Measurements from ENCODE around the gene NEUROG3. TPM values are rescaled to one million over a fixed set of nuclear protein-coding genes. Genes with fewer than 3 reads are reported as not detected.

NEUROG3 gene
- total and polyA plus RNA-seq, 2 of the 8 experiments (the other 6 are each of a cell fraction or from before 2014, with no cell fraction given) = 0.45 TPM; not detected in 1

- FAIRE-seq (no peak), DNase-seq (ENCODE audit: low read depth in 1 of 2, low spot score in 2 of 2) (no peak)
- Histone ChIP-seq H4K5ac (ENCODE audit: insufficient read length, low read depth, low read length) (no peak overlapping the region), H3K4me1 (replicated peaks in 1 of 4; ENCODE audit: control insufficient read depth in 3 of 4, insufficient read depth in 4 of 4, low read length in 3 of 4) (peaks cover 0 to 9% (median 2%) of the 10 kb centered on the region in 4 experiments; a peak in 6 of 7 replicates), H2BK15ac (ENCODE audit: low read length) (no peak overlapping the region), H2AK5ac (ENCODE audit: low read depth, low read length) (no peak overlapping the region), H2AFZ (ENCODE audit: low read length) (no peak overlapping the region), H3K4ac (replicated peaks; ENCODE audit: insufficient read length, low read depth, low read length) (no peak overlapping the region), H3K18ac (ENCODE audit: extremely low read depth, low read length) (no peak overlapping the region), H4K20me1 (replicated peaks in 1 of 2; ENCODE audit: control insufficient read depth in 1 of 2, insufficient read depth in 2 of 2, low read length in 2 of 2) (no peaks in the 10 kb centered on the region), H3K36me3 (ENCODE audit: control insufficient read depth in 2 of 4, insufficient read depth in 4 of 4, low read length in 3 of 4) (no peaks in the 10 kb centered on the region), H3K79me2 (ENCODE audit: control insufficient read depth in 1 of 2, insufficient read depth in 2 of 2, low read length in 2 of 2) (no peaks in the 10 kb centered on the region), H3K27me3 (replicated peaks in 1 of 4; ENCODE audit: control insufficient read depth in 3 of 4, extremely low read depth in 1 of 4, insufficient read depth in 3 of 4, low read length in 3 of 4) (peaks cover 19 to 42% (median 29%) of the 10 kb centered on the region in 4 experiments), H2BK120ac (replicated peaks; ENCODE audit: low read depth, low read length) (no peak overlapping the region), H2BK5ac (ENCODE audit: low read depth, low read length) (no peak overlapping the region), H3K23ac (ENCODE audit: insufficient read length) (no peak overlapping the region), H3K9me3 (ENCODE audit: insufficient read depth in 2 of 2, low read depth in 1 of 2, low read length in 1 of 2) (0 out of 4 replicates have a peak, but pooled peaks cover 0 to 2% of the 10 kb centered on the region in 2 experiments), H4K91ac (replicated peaks; ENCODE audit: insufficient read length, low read length) (no peak overlapping the region), H4K8ac (ENCODE audit: extremely low read depth, insufficient read depth, low read length) (no peak overlapping the region), H3K79me1 (ENCODE audit: low read depth, low read length) (no peaks in the 10 kb centered on the region), H2BK20ac (ENCODE audit: low read length) (no peak overlapping the region), H3K56ac (replicated peaks; ENCODE audit: insufficient read length, low read depth, low read length) (no peak overlapping the region), H3K9ac (replicated peaks in 1 of 4; ENCODE audit: extremely low read depth in 1 of 4, low read depth in 3 of 4, low read length in 3 of 4) (no peak overlapping the region), H3K4me2 (ENCODE audit: insufficient read depth in 1 of 2, low read depth in 2 of 2, low read length in 2 of 2) (no peak overlapping the region), H3K4me3 (ENCODE audit: extremely low read depth in 1 of 4, insufficient read depth in 2 of 4, low read depth in 3 of 4, low read length in 4 of 4) (no peak overlapping the region), H2BK12ac (ENCODE audit: low read depth, low read length) (no peak overlapping the region), H3K27ac (ENCODE audit: low read depth, low read length) (no peak overlapping the region), H3K14ac (ENCODE audit: insufficient read length) (no peak overlapping the region), H3K23me2 (ENCODE audit: low read depth, low read length) (no peaks in the 10 kb centered on the region; the same call in 1 of the 2 replicates)
- POLR2A ChIA-PET (ENCODE audit: partially characterized antibody) = no interaction called here
- CTCF ChIA-PET (ENCODE audit: partially characterized antibody) = interaction anchor here (0.7 to 47.4 kb wide), 3 partner anchors 43 to 78 kb away, joined by 3 to 578 read pairs (median 5); no protein-coding TSS in a partner anchor
- WGBS, 2 experiments (ENCODE audit: extremely low coverage in 1 of 2, insufficient coverage in 1 of 2, insufficient read length in 1 of 2, insufficient replicate concordance in 2 of 2, low coverage in 1 of 2, low lambda C conversion rate in 2 of 2, missing lambda C conversion rate in 1 of 2) = 89% methylated on average over 5 of the region's 5 CpGs; no CpG with 5 or more reads in 1 of the 2 experiments
- no peak for TF ChIP-seq RXRA (IDR thresholded peaks at IDR 0.05; ENCODE audit: insufficient read depth, low read depth, low read length)
- no peak for TF ChIP-seq TBP (IDR thresholded peaks at IDR 0.05; ENCODE audit: low read depth, low read length)
- no peak for TF ChIP-seq CHD1 (IDR thresholded peaks at IDR 0.05; ENCODE audit: low read depth, low read length)
- no peak for TF ChIP-seq CBX5 (IDR thresholded peaks at IDR 0.05; ENCODE audit: low read depth, low read length)
- no peak for TF ChIP-seq ZNF274 (IDR thresholded peaks at IDR 0.05; ENCODE audit: borderline replicate concordance, extremely low read depth, low read length)
- no peak for TF ChIP-seq TCF12 (IDR thresholded peaks at IDR 0.05; ENCODE audit: low read depth, low read length)
- TF ChIP-seq TAF1 (IDR thresholded peaks at IDR 0.05; ENCODE audit: low read depth, low read length) = no peak
- TF ChIP-seq SUZ12 (IDR thresholded peaks at IDR 0.05; ENCODE audit: low read length) = no peak
- TF ChIP-seq CTBP2 (IDR thresholded peaks at IDR 0.05; ENCODE audit: borderline replicate concordance, insufficient read depth, insufficient read length, low read length) = no peak
- no peak for TF ChIP-seq POU5F1 (IDR thresholded peaks at IDR 0.05; ENCODE audit: low read depth, low read length)
- TF ChIP-seq SRF (IDR thresholded peaks at IDR 0.05; ENCODE audit: low read depth, low read length) = no peak
Observed at GRCh38 chr10:69562731-69563254, 10.4 kb downstream of the NEUROG3 start.
